Neuron (in vitro differentiated cells): ENCODE data around the gene BRAT1.
"Not testable (repeated sequence)": the region's sequence is repeated elsewhere in the genome, so short reads cannot be mapped to it uniquely, and the experiment has no call there.

ENCODE experiments used
- H2AFZ ChIP-seq: one replicate; pipeline ENCODE4 v1.6.1; 2013; ENCODE audit warnings: low read depth, mild to moderate bottlenecking, inconsistent platforms, low read length, moderate library complexity
- H3K27me3 ChIP-seq: one replicate; pipeline ENCODE4 v1.6.1; 2013; ENCODE audit warnings: low read length; ENCODE audit not compliant: insufficient read depth
- H3K36me3 ChIP-seq: one replicate; pipeline ENCODE4 v1.6.1; 2013; ENCODE audit warnings: low read length; ENCODE audit not compliant: insufficient read depth
- H3K4me1 ChIP-seq: one replicate; pipeline ENCODE4 v1.6.1; 2013; ENCODE audit warnings: low read length; ENCODE audit not compliant: insufficient read depth
- H3K4me3 ChIP-seq: 2 replicates; pipeline ENCODE4 v1.5.1; 2013; ENCODE audit warnings: mild to moderate bottlenecking, low read length, moderate library complexity
- H3K9me3 ChIP-seq: one replicate; pipeline ENCODE4 v1.6.1; 2013; ENCODE audit warnings: low read length

BRAT1 gene

DNA sequence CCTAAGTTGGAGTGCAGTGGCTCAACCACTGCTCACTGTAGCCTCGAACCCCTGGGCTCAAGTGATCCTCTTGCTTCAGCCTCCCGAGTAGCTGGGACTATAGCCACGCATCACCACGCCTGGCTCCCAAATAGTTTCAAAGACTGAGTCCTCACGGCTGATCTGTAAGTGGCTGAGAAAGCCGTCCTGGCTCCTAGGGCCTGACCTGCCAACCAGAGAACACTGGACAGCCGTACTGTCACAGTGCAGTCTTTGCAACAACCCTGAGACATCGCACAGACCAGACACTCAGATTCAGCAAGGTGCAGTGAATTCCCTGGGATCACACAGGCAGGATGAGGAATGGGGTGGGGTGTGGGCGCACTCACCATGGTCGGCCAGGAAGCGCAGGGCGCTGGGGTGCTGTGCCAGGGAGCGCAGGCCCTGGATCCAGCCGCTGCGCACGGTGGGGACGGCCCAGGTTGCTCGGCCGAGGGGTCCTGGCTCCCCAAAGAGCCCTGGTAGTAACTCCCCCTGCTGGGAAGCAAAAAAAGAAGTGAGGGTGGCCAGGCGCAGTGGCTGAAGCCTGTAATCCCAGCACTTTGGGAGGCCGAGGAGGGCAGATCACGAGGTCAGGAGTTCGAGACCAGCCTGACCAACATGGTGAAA is 10.7 kb downstream of the BRAT1 start:
- Histone ChIP-seq H3K36me3 (peaks cover 74% of the 10 kb centered on the region), H2AFZ (no peak overlapping the region), H3K9me3 (no peaks in the 10 kb centered on the region), H3K27me3 (no peaks in the 10 kb centered on the region), H3K4me3 (no peak overlapping the region), H3K4me1 (no peaks in the 10 kb centered on the region)

DNA sequence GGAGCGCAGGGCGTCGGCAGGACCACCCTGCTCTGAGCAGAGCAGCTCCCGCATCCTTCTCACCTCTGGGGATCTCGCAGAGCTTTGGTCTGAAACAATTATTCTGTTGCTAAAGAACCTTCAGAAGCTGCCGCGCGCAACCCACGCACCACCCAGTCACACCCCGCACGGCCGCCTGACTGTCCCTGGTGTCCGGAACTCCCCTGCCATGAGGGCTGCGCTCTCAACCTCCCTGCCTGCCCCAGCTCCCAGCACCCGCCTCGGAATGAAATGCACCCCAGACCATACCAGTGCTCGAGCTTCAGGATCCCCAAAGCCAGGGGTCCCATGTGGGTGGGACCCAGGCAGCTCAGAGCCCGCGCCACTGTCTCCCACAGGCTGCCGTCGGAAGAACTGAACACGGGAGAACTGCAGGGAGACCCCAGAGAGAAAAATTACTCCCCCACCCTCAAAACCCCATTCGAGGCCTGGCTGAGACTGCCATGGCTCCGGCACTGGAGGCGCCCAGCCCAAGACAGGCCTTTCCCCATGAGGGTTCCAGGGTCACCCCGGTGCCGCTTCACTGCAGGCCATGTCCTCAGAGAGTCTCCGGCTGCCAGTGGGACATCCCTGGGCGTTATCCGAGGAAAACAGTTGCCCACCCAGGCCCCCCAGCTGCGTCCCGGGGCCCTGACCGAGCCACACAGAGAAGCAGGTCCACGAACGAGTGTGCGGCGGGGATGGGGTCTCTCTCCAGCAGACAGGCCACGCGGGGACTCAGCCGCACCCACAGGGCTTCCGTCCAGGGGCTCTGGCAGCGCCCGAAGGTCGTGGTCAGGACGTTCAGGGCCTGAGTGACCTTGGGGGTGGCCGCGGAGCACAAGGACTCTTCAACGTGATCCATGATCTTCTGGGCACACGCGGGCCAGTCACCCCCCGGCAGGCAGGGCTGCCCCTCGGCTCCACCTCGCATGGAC is 12.1 kb downstream of the BRAT1 start:
- Histone ChIP-seq H3K4me1 (no peaks in the 10 kb centered on the region), H3K27me3 (no peaks in the 10 kb centered on the region), H3K9me3 (no peaks in the 10 kb centered on the region), H2AFZ (no peak overlapping the region), H3K4me3 (no peak overlapping the region), H3K36me3 (peaks cover 76% of the 10 kb centered on the region)

DNA sequence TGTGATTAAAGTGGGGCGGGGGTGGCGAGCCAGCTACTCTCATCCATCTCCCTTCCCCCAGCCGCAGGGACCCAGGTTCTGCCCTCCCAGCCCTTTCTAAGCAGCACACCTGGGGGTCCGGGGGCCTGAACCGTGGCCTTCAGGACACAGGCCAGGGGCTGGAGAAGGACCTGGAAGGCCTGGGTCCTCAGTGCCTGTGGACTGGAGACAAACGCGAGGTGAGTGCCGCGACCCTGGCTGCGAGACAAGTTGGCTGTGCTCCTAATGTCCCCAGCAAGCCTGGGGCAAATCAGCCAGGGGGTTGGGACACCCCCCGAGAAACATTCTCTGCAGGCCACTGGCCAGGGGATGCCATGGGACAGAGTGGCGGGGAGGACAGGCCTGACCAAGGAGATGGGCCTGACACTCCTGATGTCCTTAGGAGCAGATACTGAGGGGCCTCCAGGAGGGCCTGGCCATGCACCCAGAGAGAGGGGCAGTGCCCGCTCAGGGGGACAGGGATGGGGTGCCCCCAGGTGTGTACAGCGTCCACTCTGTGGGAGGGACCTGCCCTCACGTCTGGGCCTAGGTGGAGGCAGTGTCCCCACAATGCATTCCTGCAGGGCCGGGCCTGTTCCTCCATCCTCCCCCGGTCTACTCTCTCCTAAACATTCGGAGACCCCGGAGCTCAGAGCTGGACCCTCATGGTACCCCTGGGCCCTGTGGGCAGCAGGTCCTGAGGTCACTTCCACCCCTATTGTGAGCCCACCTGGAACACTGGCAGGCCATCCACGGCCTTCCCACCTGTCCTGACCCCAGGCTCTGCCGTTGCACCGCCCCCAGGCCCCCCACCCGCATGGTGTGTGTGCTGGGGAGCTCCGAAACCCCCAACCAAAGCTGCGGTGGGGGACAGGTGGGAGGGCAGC is 13.1 kb downstream of the BRAT1 start:
- no peak overlapping the region for H2AFZ ChIP-seq
- no peak overlapping the region for H3K4me3 ChIP-seq
- peaks cover 72% of the 10 kb centered on the region for H3K36me3 ChIP-seq
- H3K9me3 ChIP-seq = no peaks in the 10 kb centered on the region
- no peaks in the 10 kb centered on the region for H3K4me1 ChIP-seq
- no peaks in the 10 kb centered on the region for H3K27me3 ChIP-seq

DNA sequence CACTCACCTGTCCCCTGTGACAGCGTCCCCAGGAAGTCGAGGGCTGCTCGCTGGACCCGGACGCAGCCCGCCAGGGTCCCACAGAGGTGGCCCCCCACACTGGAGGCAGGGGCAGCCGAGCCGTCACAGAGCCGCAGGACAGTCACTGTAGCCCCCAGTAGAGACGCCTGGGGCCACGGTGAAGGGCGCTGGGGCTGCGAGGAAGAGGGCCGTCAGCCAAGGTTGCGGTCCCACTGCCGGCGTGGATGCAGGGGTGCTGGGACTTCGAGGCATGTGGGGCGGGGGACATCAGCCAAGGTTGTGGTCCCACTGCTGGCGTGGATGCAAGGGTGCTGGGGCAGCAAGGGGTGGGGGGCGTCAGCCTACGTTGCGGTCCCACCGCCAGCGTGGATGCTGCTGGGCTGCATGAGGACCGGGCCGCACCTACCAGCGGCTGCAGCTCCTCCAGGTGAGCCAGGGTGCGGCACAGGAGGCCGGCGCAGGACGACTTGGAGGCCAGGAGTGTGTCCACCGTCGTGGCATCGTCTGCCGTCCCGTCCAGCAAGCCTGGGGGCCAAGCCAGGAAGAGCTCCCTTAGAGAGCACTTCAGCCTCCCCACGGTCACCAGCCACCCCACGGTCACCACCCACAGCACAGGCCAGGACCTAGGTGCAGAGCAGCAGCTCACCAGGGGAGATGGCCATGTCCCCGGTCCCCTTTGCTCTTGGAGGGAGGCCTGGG is 13.9 kb downstream of the BRAT1 start:
- no peaks in the 10 kb centered on the region for H3K9me3 ChIP-seq
- H3K36me3 ChIP-seq = peaks cover 66% of the 10 kb centered on the region
- no peak overlapping the region for H3K4me3 ChIP-seq
- H3K27me3 ChIP-seq = no peaks in the 10 kb centered on the region
- H3K4me1 ChIP-seq = no peaks in the 10 kb centered on the region
- H2AFZ ChIP-seq = no peak overlapping the region

DNA sequence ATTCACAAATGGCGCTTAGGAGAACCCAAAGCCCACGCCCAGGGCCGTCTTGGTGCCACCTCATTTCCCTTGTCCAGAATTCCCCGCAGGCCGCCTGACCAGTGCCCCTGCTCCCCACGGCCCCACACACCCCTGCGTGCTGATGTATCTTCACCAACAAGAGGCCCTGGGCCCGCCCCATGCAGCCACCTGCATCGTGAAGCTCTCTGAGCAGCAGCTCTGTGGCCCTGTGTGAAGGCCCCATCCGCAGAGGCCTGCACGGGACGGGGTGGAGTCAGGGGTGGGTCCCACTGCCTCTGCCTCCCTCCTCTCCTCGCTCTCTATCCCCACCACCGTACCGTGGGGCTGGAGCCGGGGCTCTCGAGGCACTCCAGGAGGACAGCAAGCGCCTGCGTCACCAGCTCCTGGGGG is 14.7 kb downstream of the BRAT1 start:
- peaks cover 58% of the 10 kb centered on the region for H3K36me3 ChIP-seq
- no peak overlapping the region for H2AFZ ChIP-seq
- H3K4me3 ChIP-seq = no peak overlapping the region
- no peaks in the 10 kb centered on the region for H3K27me3 ChIP-seq
- no peaks in the 10 kb centered on the region for H3K9me3 ChIP-seq
- no peaks in the 10 kb centered on the region for H3K4me1 ChIP-seq

DNA sequence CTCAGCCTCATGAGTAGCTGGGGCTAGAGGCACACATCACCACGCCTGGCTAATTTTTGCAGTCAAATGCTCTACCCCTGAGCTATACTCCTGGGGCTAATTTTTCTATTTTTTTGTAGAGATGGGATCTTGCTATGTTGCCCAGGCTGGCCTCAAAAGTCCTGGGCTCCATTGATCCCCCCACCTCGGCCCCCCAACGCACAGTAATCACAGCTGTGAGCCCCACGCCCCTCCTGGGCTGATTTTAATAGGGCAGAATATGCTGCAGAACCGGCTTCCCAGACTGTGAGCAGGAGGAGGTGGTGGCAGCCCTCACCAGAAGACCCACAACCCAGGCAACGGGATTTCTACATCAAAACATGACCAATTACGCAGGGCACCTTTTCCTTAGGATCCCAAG is 15.2 kb downstream of the BRAT1 start:
- Histone ChIP-seq H3K36me3 (peaks cover 57% of the 10 kb centered on the region), H3K27me3 (no peaks in the 10 kb centered on the region), H3K9me3 (no peaks in the 10 kb centered on the region), H3K4me3 (no peak overlapping the region), H2AFZ (no peak overlapping the region), H3K4me1 (no peaks in the 10 kb centered on the region)

DNA sequence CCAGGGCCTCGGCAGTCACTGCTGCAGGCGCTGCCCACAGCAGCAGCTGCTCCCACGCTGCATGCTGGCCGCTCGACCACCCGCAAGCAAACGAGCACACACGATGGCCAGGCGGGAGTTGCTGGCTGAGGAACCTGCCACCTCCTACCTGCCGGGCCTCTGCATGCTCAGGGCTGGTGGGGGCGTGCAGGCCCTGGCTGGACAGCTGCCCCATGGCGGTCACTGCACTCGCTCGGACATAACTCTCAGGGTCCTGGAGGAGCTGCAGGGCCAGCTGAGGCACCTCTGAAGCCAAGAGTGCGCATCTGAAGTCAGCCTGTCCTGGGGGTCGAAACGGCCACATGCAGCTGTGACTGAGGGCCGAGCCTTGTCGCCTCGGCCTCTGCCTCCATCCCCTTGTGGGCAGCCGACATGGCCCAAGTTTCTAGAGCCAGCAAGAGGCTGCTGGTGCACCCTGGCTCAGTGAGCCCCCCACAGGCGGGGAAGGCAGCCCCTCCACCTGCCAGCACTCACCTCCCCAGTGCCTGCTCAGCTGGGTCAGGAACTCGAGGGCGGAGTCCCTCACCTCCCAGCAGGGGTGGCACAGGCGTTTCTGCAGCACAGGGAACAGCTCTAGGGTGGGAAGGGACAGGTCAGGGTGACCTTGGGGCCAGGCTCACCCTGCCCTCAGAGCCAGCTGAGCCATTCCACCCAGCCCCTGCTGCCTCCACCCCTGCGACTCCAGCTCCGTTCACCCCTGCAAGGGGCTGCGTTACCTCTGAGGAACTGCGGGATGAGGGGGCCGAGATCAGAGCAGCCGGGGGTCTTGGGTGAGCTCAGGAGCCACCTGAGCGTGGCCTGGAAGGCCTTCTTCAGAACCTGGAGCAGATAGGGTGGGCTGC is 16.1 kb downstream of the BRAT1 start:
- H3K36me3 ChIP-seq = peaks cover 52% of the 10 kb centered on the region
- H3K27me3 ChIP-seq = no peaks in the 10 kb centered on the region
- no peak overlapping the region for H2AFZ ChIP-seq
- no peaks in the 10 kb centered on the region for H3K9me3 ChIP-seq
- H3K4me1 ChIP-seq = no peaks in the 10 kb centered on the region
- H3K4me3 ChIP-seq = no peak overlapping the region

DNA sequence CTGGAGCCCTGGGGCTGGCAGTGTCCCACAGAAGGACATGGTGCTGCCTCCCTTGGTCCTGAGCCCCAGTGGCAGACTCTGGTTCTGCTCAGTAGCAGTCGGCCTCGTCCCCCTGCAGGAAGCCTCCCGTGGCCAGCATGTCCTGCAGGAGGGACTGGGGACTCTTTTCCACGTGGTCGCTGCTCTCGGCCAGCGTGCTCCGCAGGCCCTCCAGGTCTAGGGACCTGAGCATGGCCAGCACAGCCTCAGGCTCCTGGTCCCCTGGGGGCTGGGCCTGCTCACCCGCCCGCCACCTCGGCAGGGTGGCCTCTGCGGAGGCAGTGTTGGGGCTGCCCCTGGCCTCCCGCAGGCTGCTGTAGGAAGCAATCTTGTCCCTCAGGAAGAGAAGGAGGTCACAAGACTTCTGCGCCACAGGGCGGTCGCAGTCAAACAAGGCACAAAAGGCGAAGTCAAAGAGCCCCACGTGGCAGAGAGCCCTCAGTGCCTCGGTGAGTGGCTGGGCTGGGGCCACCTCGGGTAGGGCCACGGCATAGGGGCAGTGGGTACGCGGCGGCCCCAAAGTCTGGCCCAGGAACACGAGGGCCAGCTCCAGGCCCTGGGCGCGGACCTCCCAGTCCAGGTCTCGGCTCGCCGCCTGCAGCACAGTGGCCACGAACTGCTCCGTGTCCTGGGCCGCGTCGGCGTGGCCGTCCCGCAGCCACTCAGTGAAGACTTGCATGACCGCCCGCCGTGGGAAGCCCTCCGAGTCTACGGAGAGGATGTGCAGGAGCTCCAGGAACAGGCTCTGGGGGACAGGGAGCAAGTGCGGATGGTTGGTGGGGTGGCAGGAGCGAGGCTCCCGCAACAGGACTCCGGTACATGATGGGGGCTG is 17.1 kb downstream of the BRAT1 start:
- Histone ChIP-seq H2AFZ (no peak overlapping the region), H3K4me3 (no peak overlapping the region), H3K9me3 (no peaks in the 10 kb centered on the region), H3K27me3 (no peaks in the 10 kb centered on the region), H3K36me3 (peaks cover 44% of the 10 kb centered on the region), H3K4me1 (no peaks in the 10 kb centered on the region)

DNA sequence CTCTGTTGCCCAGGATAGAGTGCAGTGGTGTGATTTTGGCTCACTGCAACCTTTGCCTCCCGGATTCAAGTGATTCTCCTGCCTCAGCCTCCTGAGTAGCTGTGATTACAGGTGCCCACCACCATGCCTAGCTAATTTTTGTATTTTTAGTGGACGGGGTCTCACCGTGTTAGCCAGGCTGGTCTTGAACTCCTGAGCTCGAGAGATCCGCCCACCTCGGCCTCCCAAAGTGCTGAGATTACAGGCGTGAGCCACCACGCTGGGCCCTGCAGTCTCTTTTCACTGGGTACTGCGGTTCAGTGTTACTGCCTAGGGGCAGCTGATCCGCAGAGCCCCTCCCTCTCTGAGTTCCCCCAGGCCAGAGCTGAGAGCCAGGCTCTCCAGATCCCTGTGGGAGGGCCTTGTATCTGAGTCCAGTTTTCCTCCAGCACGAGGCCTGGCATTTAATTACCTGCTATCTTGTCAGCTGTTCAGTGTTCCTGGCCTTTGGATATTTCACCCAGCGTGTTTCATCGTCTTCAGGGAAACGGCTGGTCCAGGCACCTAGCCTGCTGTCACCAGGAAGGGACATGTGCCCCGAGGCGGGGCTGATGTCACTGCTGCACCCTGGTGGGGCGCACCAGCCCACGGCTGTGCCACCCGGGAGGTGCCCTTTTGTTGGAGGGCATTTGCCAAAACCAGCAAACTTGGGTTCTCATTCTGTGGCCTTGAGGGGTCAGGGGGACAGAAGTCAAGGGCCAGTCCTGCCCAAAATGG is 19.3 kb downstream of the BRAT1 start:
- not testable (repeated sequence) for H3K27me3 ChIP-seq, H3K4me1 ChIP-seq, H3K4me3 ChIP-seq, H3K9me3 ChIP-seq, H2AFZ ChIP-seq
- peaks cover 24% of the 10 kb centered on the region for H3K36me3 ChIP-seq

DNA sequence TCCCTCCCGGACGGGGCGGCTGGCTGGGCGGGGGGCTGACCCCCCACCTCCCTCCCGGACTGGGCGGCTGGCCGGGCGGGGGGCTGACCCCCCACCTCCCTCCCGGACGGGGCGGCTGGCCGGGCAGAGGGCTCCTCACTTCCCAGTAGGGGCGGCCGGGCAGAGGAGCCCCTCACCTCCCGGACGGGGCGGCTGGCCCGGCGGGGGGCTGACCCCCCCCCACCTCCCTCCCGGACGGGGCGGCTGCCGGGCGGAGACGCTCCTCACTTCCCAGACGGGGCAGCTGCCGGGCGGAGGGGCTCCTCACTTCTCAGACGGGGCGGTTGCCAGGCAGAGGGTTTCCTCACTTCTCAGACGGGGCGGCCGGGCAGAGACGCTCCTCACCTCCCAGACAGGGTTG is 21.1 kb downstream of the BRAT1 start:
- H3K9me3 ChIP-seq, H3K4me3 ChIP-seq, H2AFZ ChIP-seq, H3K27me3 ChIP-seq: not testable (repeated sequence)
- peaks cover 16% of the 10 kb centered on the region for H3K36me3 ChIP-seq
- H3K4me1 ChIP-seq = peaks cover 17% of the 10 kb centered on the region

DNA sequence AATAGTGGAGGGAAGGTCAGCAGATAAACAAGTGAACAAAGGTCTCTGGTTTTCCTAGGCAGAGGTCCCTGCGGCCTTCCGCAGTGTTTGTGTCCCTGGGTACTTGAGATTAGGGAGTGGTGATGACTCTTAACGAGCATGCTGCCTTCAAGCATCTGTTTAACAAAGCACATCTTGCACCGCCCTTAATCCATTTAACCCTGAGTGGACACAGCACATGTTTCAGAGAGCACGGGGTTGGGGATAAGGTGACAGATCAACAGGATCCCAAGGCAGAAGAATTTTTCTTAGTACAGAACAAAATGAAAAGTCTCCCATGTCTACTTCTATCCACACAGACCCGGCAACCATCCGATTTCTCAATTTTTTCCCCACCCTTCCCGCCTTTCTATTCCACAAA is 21.8 kb downstream of the BRAT1 start:
- not testable (repeated sequence) for H3K4me3 ChIP-seq, H3K9me3 ChIP-seq, H2AFZ ChIP-seq, H3K27me3 ChIP-seq
- Histone ChIP-seq H3K4me1 (peaks cover 23% of the 10 kb centered on the region), H3K36me3 (peaks cover 15% of the 10 kb centered on the region)
